RWPE2 (cell line): ENCODE data around the gene FHIT.

Experiments
- ATAC-seq: fragments of 200-7000 bp; cut with Tn5 transposase; 3 replicates; pipeline ENCODE4 v1.9.1; 2021; ENCODE audit warnings: low read depth
- DNase-seq: peaks from one replicate; pipeline ENCODE4 v3.0.0-alpha.2; 2020; ENCODE audit warnings: low spot score
- H3K27ac ChIP-seq: fragments of 450-650 bp; 2 replicates; pipeline ENCODE4 v1.5.1; 2017; ENCODE audit warnings: mild to moderate bottlenecking; ENCODE audit not compliant: poor library complexity, severe bottlenecking
- H3K27me3 ChIP-seq: fragments of 250-450 bp; sonication (Bioruptor Pico); 2 replicates; pipeline ENCODE4 v1.5.1; 2021; ENCODE audit warnings: mild to moderate bottlenecking, moderate library complexity; ENCODE audit not compliant: insufficient read depth, poor library complexity, severe bottlenecking
- H3K36me3 ChIP-seq: fragments of 250-450 bp; sonication (Bioruptor Pico); 2 replicates; pipeline ENCODE4 v1.5.1; 2020; ENCODE audit warnings: low read depth, mild to moderate bottlenecking, moderate library complexity
- H3K4me1 ChIP-seq: fragments of 250-450 bp; sonication (Bioruptor Pico); 2 replicates; pipeline ENCODE4 v1.5.1; 2021; ENCODE audit warnings: mild to moderate bottlenecking, moderate library complexity; ENCODE audit not compliant: insufficient read depth, poor library complexity, severe bottlenecking
- H3K4me3 ChIP-seq: fragments of 250-450 bp; sonication (Bioruptor Pico); 2 replicates; pipeline ENCODE4 v1.5.1; 2021; ENCODE audit warnings: mild to moderate bottlenecking, moderate library complexity; ENCODE audit not compliant: severe bottlenecking
- H3K9me3 ChIP-seq: fragments of 250-450 bp; sonication (Bioruptor Pico); 2 replicates; pipeline ENCODE4 v1.5.1; 2021; ENCODE audit warnings: mild to moderate bottlenecking, moderate library complexity; ENCODE audit not compliant: severe bottlenecking
- TF ChIP-seq, protein P1 (sequence below): fragments of 450-650 bp; IDR thresholded peaks from one replicate; pipeline ENCODE4 v1.5.1; 2017; ENCODE audit warnings: mild to moderate bottlenecking, moderate library complexity; ENCODE audit not compliant: poor library complexity, severe bottlenecking

The FHIT gene

DNA sequence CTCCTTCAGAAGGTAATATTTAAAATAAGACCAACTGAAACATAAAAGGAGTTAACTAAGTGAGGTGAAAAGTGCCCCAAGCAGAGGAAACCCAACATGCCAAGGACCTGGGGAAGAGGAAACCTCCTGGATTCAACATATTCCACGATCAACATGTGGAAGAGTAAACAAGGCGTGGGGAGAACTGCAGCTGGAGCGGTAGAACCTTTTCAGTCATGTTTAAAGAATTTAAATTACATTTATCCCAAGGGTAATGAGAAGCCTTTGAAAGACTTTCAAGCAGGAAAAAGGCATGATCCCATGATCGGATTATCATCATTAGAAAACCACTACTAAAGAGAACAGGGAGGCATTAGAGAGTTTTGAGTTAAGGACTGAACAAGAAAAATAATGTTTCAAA lies 330.7 kb downstream of the FHIT start:
- no peak overlapping the region for H3K4me3 ChIP-seq
- ATAC-seq = no peak
- H3K36me3 ChIP-seq = no peaks in the 10 kb centered on the region
- no peaks in the 10 kb centered on the region for H3K9me3 ChIP-seq
- TF ChIP-seq, protein P1, sequence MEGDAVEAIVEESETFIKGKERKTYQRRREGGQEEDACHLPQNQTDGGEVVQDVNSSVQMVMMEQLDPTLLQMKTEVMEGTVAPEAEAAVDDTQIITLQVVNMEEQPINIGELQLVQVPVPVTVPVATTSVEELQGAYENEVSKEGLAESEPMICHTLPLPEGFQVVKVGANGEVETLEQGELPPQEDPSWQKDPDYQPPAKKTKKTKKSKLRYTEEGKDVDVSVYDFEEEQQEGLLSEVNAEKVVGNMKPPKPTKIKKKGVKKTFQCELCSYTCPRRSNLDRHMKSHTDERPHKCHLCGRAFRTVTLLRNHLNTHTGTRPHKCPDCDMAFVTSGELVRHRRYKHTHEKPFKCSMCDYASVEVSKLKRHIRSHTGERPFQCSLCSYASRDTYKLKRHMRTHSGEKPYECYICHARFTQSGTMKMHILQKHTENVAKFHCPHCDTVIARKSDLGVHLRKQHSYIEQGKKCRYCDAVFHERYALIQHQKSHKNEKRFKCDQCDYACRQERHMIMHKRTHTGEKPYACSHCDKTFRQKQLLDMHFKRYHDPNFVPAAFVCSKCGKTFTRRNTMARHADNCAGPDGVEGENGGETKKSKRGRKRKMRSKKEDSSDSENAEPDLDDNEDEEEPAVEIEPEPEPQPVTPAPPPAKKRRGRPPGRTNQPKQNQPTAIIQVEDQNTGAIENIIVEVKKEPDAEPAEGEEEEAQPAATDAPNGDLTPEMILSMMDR = no peak
- H3K4me1 ChIP-seq = no peaks in the 10 kb centered on the region
- H3K27me3 ChIP-seq = no peaks in the 10 kb centered on the region
- H3K27ac ChIP-seq = no peak overlapping the region
- no peak for DNase-seq

DNA sequence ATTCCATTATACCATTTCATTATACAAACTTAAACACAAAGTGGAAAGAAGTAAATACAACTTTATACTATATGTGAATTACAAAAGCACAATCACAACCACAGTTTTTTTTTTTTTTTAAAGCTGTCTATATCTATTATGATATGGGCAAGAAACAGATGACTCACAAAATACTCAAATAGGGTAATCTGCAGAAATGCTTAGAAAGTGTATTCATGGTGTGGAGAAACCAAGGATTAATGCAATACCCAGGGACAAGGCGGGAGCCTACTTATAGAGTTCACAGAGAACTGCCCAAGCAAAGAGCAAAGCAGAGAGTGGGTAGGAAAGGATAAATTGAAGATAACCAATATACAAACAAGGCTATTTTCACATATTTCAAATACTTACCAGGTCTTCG lies 332.0 kb downstream of the FHIT start:
- TF ChIP-seq, protein P1 = no peak
- no peaks in the 10 kb centered on the region for H3K36me3 ChIP-seq
- H3K4me3 ChIP-seq = no peak overlapping the region
- H3K27me3 ChIP-seq = no peaks in the 10 kb centered on the region
- ATAC-seq (no peak), DNase-seq (no peak)
- H3K27ac ChIP-seq = no peak overlapping the region
- H3K4me1 ChIP-seq = no peaks in the 10 kb centered on the region
- H3K9me3 ChIP-seq = no peaks in the 10 kb centered on the region

DNA sequence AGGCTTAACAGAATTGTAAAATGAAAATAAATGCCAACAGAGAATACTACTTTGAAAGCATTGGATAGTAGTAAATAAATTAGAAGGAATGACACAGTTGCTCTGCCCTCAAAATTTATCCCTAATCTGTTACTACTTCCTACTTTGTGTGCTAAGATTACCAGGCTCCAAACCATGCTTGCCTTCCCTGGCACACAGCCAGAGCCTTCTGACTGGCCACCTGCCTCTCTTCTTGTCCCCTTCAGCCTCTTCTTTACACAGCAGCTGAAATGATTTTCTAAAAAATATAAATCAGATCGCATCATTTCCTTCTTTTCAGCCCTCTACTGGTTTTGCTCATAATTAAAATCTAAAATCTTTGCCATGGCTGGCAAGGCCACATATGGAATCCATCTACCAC lies 334.1 kb downstream of the FHIT start:
- Histone ChIP-seq H3K9me3 (no peaks in the 10 kb centered on the region), H3K4me3 (no peak overlapping the region), H3K27me3 (no peaks in the 10 kb centered on the region), H3K27ac (no peak overlapping the region), H3K36me3 (no peaks in the 10 kb centered on the region), H3K4me1 (no peaks in the 10 kb centered on the region)
- TF ChIP-seq, protein P1 = no peak
- ATAC-seq = no peak
- no peak for DNase-seq

DNA sequence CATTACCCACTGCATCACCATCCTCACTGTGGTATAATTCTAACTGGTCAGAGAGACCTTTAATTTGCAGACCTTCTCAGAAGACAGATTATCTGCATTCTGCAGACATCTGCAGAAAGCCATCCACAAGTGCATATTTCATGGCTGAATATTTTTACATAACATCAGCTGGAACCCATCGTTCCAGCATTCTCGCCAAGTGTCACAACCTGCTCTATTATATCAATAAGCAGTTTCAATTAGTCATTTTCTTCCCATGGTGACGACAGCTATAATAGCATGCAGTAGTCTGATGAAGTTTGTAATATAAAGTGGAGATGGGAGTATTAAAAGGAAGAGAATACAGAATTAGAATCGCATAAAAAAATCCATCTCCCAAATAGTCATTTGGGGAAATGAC lies 334.7 kb downstream of the FHIT start:
- Histone ChIP-seq H3K36me3 (no peaks in the 10 kb centered on the region), H3K4me1 (no peaks in the 10 kb centered on the region), H3K27ac (no peak overlapping the region), H3K9me3 (no peaks in the 10 kb centered on the region), H3K4me3 (no peak overlapping the region), H3K27me3 (no peaks in the 10 kb centered on the region)
- TF ChIP-seq, protein P1 = no peak
- no peak for DNase-seq
- ATAC-seq = no peak

DNA sequence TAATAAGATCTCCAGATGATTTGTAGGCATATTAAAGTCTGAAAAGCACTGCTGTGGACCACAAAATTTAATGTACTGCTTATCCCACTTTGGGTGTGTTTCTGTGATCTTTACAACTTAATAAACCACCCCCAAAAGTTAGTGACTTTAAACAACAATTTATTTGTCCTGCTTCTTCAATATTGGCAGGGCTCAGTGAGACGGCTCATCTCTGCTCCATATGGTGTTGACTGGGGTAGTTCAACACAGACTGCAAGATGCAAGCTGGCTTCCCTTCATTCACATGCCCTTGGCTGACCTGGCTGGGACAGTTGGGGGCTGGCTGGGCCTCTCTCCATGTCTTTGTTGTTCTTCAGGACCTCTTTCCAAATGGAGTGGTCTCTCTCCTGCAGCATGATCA lies 337.8 kb downstream of the FHIT start:
- H3K27ac ChIP-seq = no peak overlapping the region

More for the DNA sequence above, 337.8 kb downstream of the FHIT start:
- no peaks in the 10 kb centered on the region for H3K4me1 ChIP-seq
- ATAC-seq (no peak), DNase-seq (no peak)
- H3K27me3 ChIP-seq = no peaks in the 10 kb centered on the region
- H3K4me3 ChIP-seq = no peak overlapping the region
- no peaks in the 10 kb centered on the region for H3K9me3 ChIP-seq
- TF ChIP-seq, protein P1 = no peak
- no peaks in the 10 kb centered on the region for H3K36me3 ChIP-seq
